RWPE2 (cell line): ENCODE measurements around the gene SNRK.

ENCODE experiments used
- ATAC-seq: fragments of 200-7000 bp; cut with Tn5 transposase; 3 replicates; pipeline ENCODE4 v1.9.1; 2021; ENCODE audit warnings: low read depth
- DNase-seq: peaks from one replicate; pipeline ENCODE4 v3.0.0-alpha.2; 2020; ENCODE audit warnings: low spot score
- H3K27ac ChIP-seq: fragments of 450-650 bp; 2 replicates; pipeline ENCODE4 v1.5.1; 2017; ENCODE audit warnings: mild to moderate bottlenecking; ENCODE audit not compliant: poor library complexity, severe bottlenecking
- H3K27me3 ChIP-seq: fragments of 250-450 bp; sonication (Bioruptor Pico); 2 replicates; pipeline ENCODE4 v1.5.1; 2021; ENCODE audit warnings: mild to moderate bottlenecking, moderate library complexity; ENCODE audit not compliant: insufficient read depth, poor library complexity, severe bottlenecking
- H3K36me3 ChIP-seq: fragments of 250-450 bp; sonication (Bioruptor Pico); 2 replicates; pipeline ENCODE4 v1.5.1; 2020; ENCODE audit warnings: low read depth, mild to moderate bottlenecking, moderate library complexity
- H3K4me1 ChIP-seq: fragments of 250-450 bp; sonication (Bioruptor Pico); 2 replicates; pipeline ENCODE4 v1.5.1; 2021; ENCODE audit warnings: mild to moderate bottlenecking, moderate library complexity; ENCODE audit not compliant: insufficient read depth, poor library complexity, severe bottlenecking
- H3K4me3 ChIP-seq: fragments of 250-450 bp; sonication (Bioruptor Pico); 2 replicates; pipeline ENCODE4 v1.5.1; 2021; ENCODE audit warnings: mild to moderate bottlenecking, moderate library complexity; ENCODE audit not compliant: severe bottlenecking
- H3K9me3 ChIP-seq: fragments of 250-450 bp; sonication (Bioruptor Pico); 2 replicates; pipeline ENCODE4 v1.5.1; 2021; ENCODE audit warnings: mild to moderate bottlenecking, moderate library complexity; ENCODE audit not compliant: severe bottlenecking
- TF ChIP-seq, protein P1 (sequence below): fragments of 450-650 bp; IDR thresholded peaks from one replicate; pipeline ENCODE4 v1.5.1; 2017; ENCODE audit warnings: mild to moderate bottlenecking, moderate library complexity; ENCODE audit not compliant: poor library complexity, severe bottlenecking

Gene SNRK

DNA sequence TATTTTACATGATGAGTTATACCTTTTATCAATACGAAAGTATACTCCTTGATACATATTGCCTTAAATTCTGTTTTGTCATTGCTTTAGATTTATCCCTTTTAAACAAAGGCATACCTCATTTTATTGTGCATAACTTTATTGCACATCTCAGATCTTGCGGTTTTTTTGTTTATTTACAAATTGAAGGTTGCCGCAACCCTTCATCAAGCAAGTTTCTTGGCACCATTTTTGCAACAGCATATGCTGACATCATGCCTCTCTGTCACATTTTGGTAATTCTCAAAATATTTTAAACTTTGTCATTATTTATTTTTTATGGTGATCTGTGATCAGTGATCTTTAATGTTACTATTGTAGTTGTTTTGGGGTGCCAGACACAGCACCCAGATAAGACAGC lies 20.9 kb downstream of the SNRK start:
- Histone ChIP-seq H3K27ac (no peak overlapping the region), H3K36me3 (peaks cover 73% of the 10 kb centered on the region), H3K4me3 (no peak overlapping the region), H3K9me3 (no peaks in the 10 kb centered on the region), H3K27me3 (no peaks in the 10 kb centered on the region), H3K4me1 (no peaks in the 10 kb centered on the region)
- ATAC-seq (no peak), DNase-seq (no peak)
- TF ChIP-seq, protein P1, sequence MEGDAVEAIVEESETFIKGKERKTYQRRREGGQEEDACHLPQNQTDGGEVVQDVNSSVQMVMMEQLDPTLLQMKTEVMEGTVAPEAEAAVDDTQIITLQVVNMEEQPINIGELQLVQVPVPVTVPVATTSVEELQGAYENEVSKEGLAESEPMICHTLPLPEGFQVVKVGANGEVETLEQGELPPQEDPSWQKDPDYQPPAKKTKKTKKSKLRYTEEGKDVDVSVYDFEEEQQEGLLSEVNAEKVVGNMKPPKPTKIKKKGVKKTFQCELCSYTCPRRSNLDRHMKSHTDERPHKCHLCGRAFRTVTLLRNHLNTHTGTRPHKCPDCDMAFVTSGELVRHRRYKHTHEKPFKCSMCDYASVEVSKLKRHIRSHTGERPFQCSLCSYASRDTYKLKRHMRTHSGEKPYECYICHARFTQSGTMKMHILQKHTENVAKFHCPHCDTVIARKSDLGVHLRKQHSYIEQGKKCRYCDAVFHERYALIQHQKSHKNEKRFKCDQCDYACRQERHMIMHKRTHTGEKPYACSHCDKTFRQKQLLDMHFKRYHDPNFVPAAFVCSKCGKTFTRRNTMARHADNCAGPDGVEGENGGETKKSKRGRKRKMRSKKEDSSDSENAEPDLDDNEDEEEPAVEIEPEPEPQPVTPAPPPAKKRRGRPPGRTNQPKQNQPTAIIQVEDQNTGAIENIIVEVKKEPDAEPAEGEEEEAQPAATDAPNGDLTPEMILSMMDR, result no peak

DNA sequence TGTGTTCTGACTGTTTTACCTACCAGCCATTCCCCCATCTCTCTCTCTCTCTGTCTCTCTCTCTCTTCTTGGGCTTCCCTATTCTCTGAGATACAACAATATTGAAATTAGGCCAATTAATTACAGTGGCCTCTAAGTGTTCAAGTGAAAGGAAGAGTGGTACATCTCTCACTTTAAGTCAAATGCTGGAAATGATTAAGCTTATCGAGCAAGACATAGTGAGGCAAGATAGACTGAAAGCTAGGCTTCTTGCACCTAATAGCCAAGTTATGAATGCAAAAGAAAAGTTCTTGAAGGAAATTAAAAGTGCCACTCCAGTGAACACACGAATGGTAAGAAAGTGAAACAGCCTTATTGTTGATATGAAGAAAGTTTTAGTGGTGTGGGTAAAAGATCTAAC lies 21.3 kb downstream of the SNRK start:
- Histone ChIP-seq H3K4me3 (no peak overlapping the region), H3K9me3 (no peaks in the 10 kb centered on the region), H3K36me3 (peaks cover 73% of the 10 kb centered on the region), H3K27ac (no peak overlapping the region), H3K27me3 (no peaks in the 10 kb centered on the region), H3K4me1 (no peaks in the 10 kb centered on the region)
- TF ChIP-seq, protein P1, result no peak
- no peak for DNase-seq
- ATAC-seq, result no peak

DNA sequence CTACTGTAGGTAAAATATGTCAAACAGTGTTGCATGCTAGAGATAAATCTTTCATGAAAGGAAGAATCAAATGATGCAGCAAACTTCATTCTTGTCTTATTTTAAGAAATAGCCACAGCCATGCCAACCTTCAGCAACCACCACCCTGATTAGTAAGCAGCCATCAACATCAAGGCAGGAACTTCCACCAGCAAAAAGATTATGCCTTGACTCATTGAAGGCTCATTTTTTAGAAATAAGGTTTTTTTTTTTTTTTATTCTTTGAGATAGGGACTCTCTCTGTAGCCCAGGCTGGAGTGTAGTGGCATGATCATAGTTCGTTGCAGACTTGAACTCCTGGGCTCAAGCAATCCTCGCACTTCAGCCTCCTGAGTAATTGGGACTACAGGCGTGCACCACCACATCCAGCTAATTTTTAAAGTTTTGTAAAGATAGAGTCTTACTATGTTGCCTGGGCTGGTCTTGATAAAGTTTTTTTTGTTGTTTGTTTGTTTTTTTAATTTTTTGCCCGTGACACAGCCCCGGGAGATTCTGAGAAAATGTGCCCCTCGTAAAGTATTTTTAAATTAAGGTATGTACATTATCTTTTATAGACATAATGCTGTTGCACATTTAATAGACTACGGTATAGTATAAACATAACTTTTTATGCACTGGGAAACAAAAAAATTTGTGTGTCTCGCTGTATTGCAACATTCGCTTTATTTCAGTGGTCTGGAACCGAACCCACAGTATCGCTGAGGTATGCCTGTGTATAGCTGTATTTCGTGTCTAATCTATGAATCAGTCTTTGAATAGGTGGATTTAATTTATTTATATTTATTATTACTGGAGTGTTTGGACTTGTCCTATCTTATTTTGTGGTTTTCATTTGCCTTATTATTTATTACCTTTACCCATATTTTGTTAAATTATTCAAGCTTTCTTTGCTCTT lies 23.3 kb downstream of the SNRK start:
- H3K27me3 ChIP-seq, result no peaks in the 10 kb centered on the region
- ATAC-seq (no peak), DNase-seq (no peak)
- no peak overlapping the region for H3K27ac ChIP-seq
- H3K4me1 ChIP-seq, result no peaks in the 10 kb centered on the region
- H3K36me3 ChIP-seq, result peaks cover 65% of the 10 kb centered on the region
- H3K4me3 ChIP-seq, result no peak overlapping the region
- TF ChIP-seq, protein P1, result no peak
- H3K9me3 ChIP-seq, result no peaks in the 10 kb centered on the region

DNA sequence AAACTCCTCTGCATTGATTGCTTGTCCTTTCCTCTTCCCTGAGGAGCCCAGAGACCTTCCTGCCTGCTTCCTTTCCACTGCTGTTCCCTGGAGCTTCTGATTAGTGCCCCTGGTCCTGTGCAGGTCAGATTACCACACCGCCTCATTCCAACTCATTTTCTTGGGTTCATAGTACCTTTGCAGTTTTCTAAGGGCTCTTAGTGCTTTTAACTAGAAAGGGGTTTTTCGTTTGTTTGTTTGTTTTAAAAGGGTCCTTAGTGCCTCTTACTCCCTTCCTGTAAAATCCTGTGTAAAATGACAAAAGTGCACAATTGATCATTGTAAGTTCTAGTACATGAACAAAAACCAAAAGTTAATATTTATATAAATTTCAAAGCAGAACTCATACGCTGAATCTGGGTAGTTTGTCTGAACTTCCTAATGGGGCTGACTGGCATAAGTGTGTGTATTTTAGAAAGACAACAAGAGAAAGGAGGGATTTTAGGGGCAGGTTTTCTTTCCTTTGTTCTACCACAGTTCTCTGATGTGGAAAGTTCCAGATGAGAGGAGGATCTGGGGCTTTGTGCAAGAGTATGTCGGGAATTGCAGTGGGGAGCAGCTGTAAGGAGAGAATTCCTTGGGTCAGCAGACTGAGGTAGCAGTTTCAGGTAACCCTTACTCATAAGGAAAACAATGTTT lies 30.6 kb downstream of the SNRK start:
- no peaks in the 10 kb centered on the region for H3K27me3 ChIP-seq
- H3K4me3 ChIP-seq, result no peak overlapping the region
- peaks cover 19% of the 10 kb centered on the region for H3K4me1 ChIP-seq
- no peaks in the 10 kb centered on the region for H3K9me3 ChIP-seq
- ATAC-seq (peak; percentile 82), DNase-seq (no peak)
- H3K36me3 ChIP-seq, result peaks cover 52% of the 10 kb centered on the region
- peak overlapping the region; percentile 34 for H3K27ac ChIP-seq
- TF ChIP-seq, protein P1, result no peak
